HG02981 (cell line): ENCODE data around the gene SELENOK.
"Not testable (repeated sequence)": the region's sequence is repeated elsewhere in the genome, so short reads cannot be mapped to it uniquely, and the experiment has no call there.

ENCODE experiments used
- ATAC-seq: cut with Tn5 transposase; IDR thresholded peaks from one replicate; pipeline ENCODE4 v1.9.1; 2021; ENCODE audit warnings: mild to moderate bottlenecking, moderate library complexity; ENCODE audit not compliant: unreplicated experiment

Gene SELENOK

GRCh38 chr3:53891497-53892285, at the start of gene SELENOK:
TSS of gene SELENOK (minus strand) at chr3:53891859.
- peak; percentile 95 for ATAC-seq

GRCh38 chr3:53941184-53941583, 49.5 kb upstream of the SELENOK start:
- ATAC-seq: no peak

GRCh38 chr3:53940623-53941022, 49.0 kb upstream of the SELENOK start:
- no peak for ATAC-seq

- ATAC-seq: no peak
These were observed 48.2 kb upstream of the SELENOK start for GRCh38 chr3:53939813-53940212.

GRCh38 chr3:53939086-53939582, 47.5 kb upstream of the SELENOK start:
- no peak for ATAC-seq

- ATAC-seq: no peak
These were observed 47.0 kb upstream of the SELENOK start for GRCh38 chr3:53938645-53939044.

- no peak for ATAC-seq
These were observed 44.7 kb upstream of the SELENOK start for GRCh38 chr3:53936347-53936746.

- ATAC-seq: no peak
These were observed 43.7 kb upstream of the SELENOK start for GRCh38 chr3:53935283-53935901.

- not testable (repeated sequence) for ATAC-seq
These were observed 35.7 kb upstream of the SELENOK start for GRCh38 chr3:53927208-53927872.

GRCh38 chr3:53921296-53921695, 29.6 kb upstream of the SELENOK start:
- ATAC-seq: no peak

- no peak for ATAC-seq
These were observed 28.1 kb upstream of the SELENOK start for GRCh38 chr3:53919741-53920140.

GRCh38 chr3:53913401-53913800, 21.7 kb upstream of the SELENOK start:
- ATAC-seq: no peak

GRCh38 chr3:53902711-53903110, 11.1 kb upstream of the SELENOK start:
- no peak for ATAC-seq

- ATAC-seq: no peak
These were observed 10.4 kb upstream of the SELENOK start for GRCh38 chr3:53902067-53902466.

- ATAC-seq: no peak
These were observed 9.1 kb upstream of the SELENOK start for GRCh38 chr3:53900666-53901331.

GRCh38 chr3:53899750-53900149, 8.1 kb upstream of the SELENOK start:
- no peak for ATAC-seq

GRCh38 chr3:53892286-53892637, 603 bp upstream of the SELENOK start:
- ATAC-seq: no peak

GRCh38 chr3:53890726-53891475, 758 bp downstream of the SELENOK start:
- no peak for ATAC-seq

GRCh38 chr3:53888232-53888631, 3.4 kb downstream of the SELENOK start:
- no peak for ATAC-seq

GRCh38 chr3:53887446-53887845, 4.2 kb downstream of the SELENOK start:
- ATAC-seq: no peak

GRCh38 chr3:53885239-53885638, 6.4 kb downstream of the SELENOK start:
- peak; percentile 36 for ATAC-seq
